SKM-1 treated with dmso at 0.1 percent for 144 hours (cell line): ENCODE measurements around the gene DEFB108B.
"Not testable (repeated sequence)": the region's sequence is repeated elsewhere in the genome, so short reads cannot be mapped to it uniquely, and the experiment has no call there.

Experiments used
- DNase-seq: peaks from one replicate; lab custom pipeline; 2025; ENCODE audit not compliant: unreplicated experiment; lab: John Stamatoyannopoulos, UW

DEFB108B gene

GRCh38 chr11:71832811-71833210 lies at the start of gene DEFB108B:
Gene DEFB108B (plus strand): TSS chr11:71833200. CDS start chr11:71833200, 0 bp downstream.
- DNase-seq, result not testable (repeated sequence)

GRCh38 chr11:71786114-71786847 lies 46.7 kb upstream of the DEFB108B start:
- peak; percentile 63 for DNase-seq

- peak; percentile 89 for DNase-seq
Measured at GRCh38 chr11:71786848-71787097, 46.2 kb upstream of the DEFB108B start.

- DNase-seq, result peak; percentile 85
Measured at GRCh38 chr11:71787098-71787823, 45.7 kb upstream of the DEFB108B start.

GRCh38 chr11:71787824-71788454 lies 45.1 kb upstream of the DEFB108B start:
- DNase-seq, result not testable (repeated sequence)

- not testable (repeated sequence) for DNase-seq
Measured at GRCh38 chr11:71789444-71790196, 43.4 kb upstream of the DEFB108B start.

GRCh38 chr11:71791111-71791510 lies 41.9 kb upstream of the DEFB108B start:
- DNase-seq, result not testable (repeated sequence)

GRCh38 chr11:71792621-71793235 lies 40.3 kb upstream of the DEFB108B start:
- DNase-seq, result not testable (repeated sequence)

- DNase-seq, result not testable (repeated sequence)
Measured at GRCh38 chr11:71794386-71795040, 38.5 kb upstream of the DEFB108B start.

GRCh38 chr11:71795236-71795635 lies 37.8 kb upstream of the DEFB108B start:
- not testable (repeated sequence) for DNase-seq

- not testable (repeated sequence) for DNase-seq
Measured at GRCh38 chr11:71796016-71796415, 37.0 kb upstream of the DEFB108B start.

GRCh38 chr11:71796781-71797180 lies 36.2 kb upstream of the DEFB108B start:
- not testable (repeated sequence) for DNase-seq

GRCh38 chr11:71799556-71800128 lies 33.4 kb upstream of the DEFB108B start:
- DNase-seq, result not testable (repeated sequence)

GRCh38 chr11:71800335-71800953 lies 32.6 kb upstream of the DEFB108B start:
- DNase-seq, result peak; percentile 70

GRCh38 chr11:71801026-71801425 lies 32.0 kb upstream of the DEFB108B start:
- not testable (repeated sequence) for DNase-seq

- not testable (repeated sequence) for DNase-seq
Measured at GRCh38 chr11:71802874-71803273, 30.1 kb upstream of the DEFB108B start.

GRCh38 chr11:71804158-71804947 lies 28.6 kb upstream of the DEFB108B start:
- not testable (repeated sequence) for DNase-seq

GRCh38 chr11:71812529-71812928 lies 20.5 kb upstream of the DEFB108B start:
- DNase-seq, result not testable (repeated sequence)
